Right ventricle myocardium superior (tissue), 1 donor: ENCODE data around the gene B4GALT4. TPM values are rescaled to one million over a fixed set of nuclear protein-coding genes. Genes with fewer than 3 reads are reported as not detected.

ENCODE experiments used
- ATAC-seq: fragments of 200-7000 bp; cut with Tn5 transposase; one replicate; pipeline ENCODE4 v1.9.1; 2020; ENCODE audit warnings: mild to moderate bottlenecking; ENCODE audit not compliant: poor library complexity
- DNase-seq: peaks from one replicate; pipeline ENCODE4 v3.0.0-alpha.2; 2020
- intact Hi-C: fragments of 100-400 bp; cut with DNase I; formaldehyde crosslinking; loops from one replicate; pipeline ENCODE4 v1.11.2; 2022
- total RNA-seq: library from RNA; stranded (reverse); fragmentation: NEBNext Ultra II Directional; extraction: Animal tissue kit (Norgen Biotek cat#: 25700); gene quantifications from one replicate; pipeline ENCODE4 v1.2.1, GENCODE V29; 2021
- donor health status: DM: no; HTN: yes; CAD: no; lungs with severe emphysema.

Gene B4GALT4
- total RNA-seq, 1 donor from 2014 or later = 10.5 TPM

- intact Hi-C loops = no loop called here
- no peak for DNase-seq
- ATAC-seq = peak; percentile 13
Measured at GRCh38 chr3:119240101-119240590, 532 bp downstream of the B4GALT4 start.

GRCh38 chr3:119239206-119239820 lies 1.4 kb downstream of the B4GALT4 start:
- ATAC-seq (no peak), DNase-seq (no peak)
- intact Hi-C loops = no loop called here

- no peak for ATAC-seq
- intact Hi-C loops = no loop called here
- DNase-seq = no peak
Measured at GRCh38 chr3:119238363-119238762, 2.3 kb downstream of the B4GALT4 start.

GRCh38 chr3:119237299-119237698 lies 3.4 kb downstream of the B4GALT4 start:
- DNase-seq (no peak), ATAC-seq (no peak)
- intact Hi-C loops = no loop called here

- no peak for ATAC-seq
- intact Hi-C loops = no loop called here
- peak; percentile 62 for DNase-seq
Measured at GRCh38 chr3:119236756-119237155, 3.9 kb downstream of the B4GALT4 start.

- intact Hi-C loops = no loop called here
- DNase-seq (no peak), ATAC-seq (no peak)
Measured at GRCh38 chr3:119235151-119235550, 5.5 kb downstream of the B4GALT4 start.

- intact Hi-C loops = no loop called here
- DNase-seq (no peak), ATAC-seq (no peak)
Measured at GRCh38 chr3:119234610-119235009, 6.1 kb downstream of the B4GALT4 start.

- DNase-seq = no peak
- ATAC-seq = no peak
- intact Hi-C loops = no loop called here
Measured at GRCh38 chr3:119230745-119231144, 9.9 kb downstream of the B4GALT4 start.

GRCh38 chr3:119230071-119230470 lies 10.6 kb downstream of the B4GALT4 start:
- no peak for DNase-seq
- intact Hi-C loops = no loop called here
- ATAC-seq = no peak

GRCh38 chr3:119229190-119229589 lies 11.5 kb downstream of the B4GALT4 start:
- intact Hi-C loops = no loop called here
- DNase-seq = no peak
- ATAC-seq = no peak

- intact Hi-C loops = no loop called here
- ATAC-seq = no peak
- no peak for DNase-seq
Measured at GRCh38 chr3:119228373-119229145, 12.1 kb downstream of the B4GALT4 start.

- ATAC-seq (no peak), DNase-seq (no peak)
Measured at GRCh38 chr3:119227070-119227850, 13.4 kb downstream of the B4GALT4 start.

GRCh38 chr3:119225121-119225520 lies 15.6 kb downstream of the B4GALT4 start:
- ATAC-seq (no peak), DNase-seq (no peak)
- intact Hi-C loops = no loop called here

More at GRCh38 chr3:119227070-119227850, 13.4 kb downstream of the B4GALT4 start:
- intact Hi-C loops = no loop called here

- no peak for ATAC-seq
- DNase-seq = no peak
- intact Hi-C loops = no loop called here
Measured at GRCh38 chr3:119223511-119223910, 17.2 kb downstream of the B4GALT4 start.

GRCh38 chr3:119222391-119222790 lies 18.3 kb downstream of the B4GALT4 start:
- ATAC-seq = no peak
- DNase-seq = no peak
- intact Hi-C loops = no loop called here

- ATAC-seq (no peak), DNase-seq (no peak)
- intact Hi-C loops = no loop called here
Measured at GRCh38 chr3:119221779-119222320, 18.8 kb downstream of the B4GALT4 start.

GRCh38 chr3:119220970-119221667 lies 19.6 kb downstream of the B4GALT4 start:
- no peak for DNase-seq
- intact Hi-C loops = no loop called here
- no peak for ATAC-seq

- no peak for DNase-seq
- ATAC-seq = no peak
- intact Hi-C loops = no loop called here
Measured at GRCh38 chr3:119220198-119220597, 20.5 kb downstream of the B4GALT4 start.

- intact Hi-C loops = no loop called here
- DNase-seq (no peak), ATAC-seq (no peak)
Measured at GRCh38 chr3:119219069-119219468, 21.6 kb downstream of the B4GALT4 start.
